ENCODE results near the gene NREP.
A peak's percentile ranks its signal among the peaks of the same experiment; 100 is the strongest.

GRCh38 chr5:111755942-111756381 lies 1.0 kb downstream of the NREP start:
- peak; percentile 12 for TF ChIP-seq CTCF (IDR thresholded peaks at IDR 0.05; ENCODE audit: poor library complexity)
- no peak for TF ChIP-seq EZH2phosphoT487 (IDR thresholded peaks at IDR 0.05; ENCODE audit: low read depth, severe bottlenecking, unreplicated experiment)
- TF ChIP-seq EZH2 (IDR thresholded peaks at IDR 0.05; ENCODE audit: borderline replicate concordance), result no peak
